Endothelial cell of umbilical vein (primary cell): ENCODE measurements around the gene CRIM1. TPM values are rescaled to one million over a fixed set of nuclear protein-coding genes. Genes with fewer than 3 reads are reported as not detected.

ENCODE experiments used
- BruUV-seq: library from RNA; stranded (reverse); fragments of 400-500 nt; replicated peaks from 2 replicates; lab custom pipeline; 2021; lab: Mats Ljungman, UMichigan
- CTCF ChIA-PET: fragments of 300-600, 350-600 bp; sonication (Branson Sonifier 250); formaldehyde crosslinking; loops from one replicate; lab custom pipeline; 2021; ENCODE audit warnings: antibody characterized with exemption, inconsistent platforms; lab: Charles Lee
- POLR2A ChIA-PET: fragments of 300-600, 350-600 bp; sonication (Branson Sonifier 250); formaldehyde crosslinking; loops from one replicate; lab custom pipeline; 2021; ENCODE audit warnings: antibody characterized with exemption, inconsistent platforms; lab: Charles Lee
- DNase-seq: peaks from one replicate; pipeline ENCODE4 v3.0.0-alpha.2; 2011; ENCODE audit warnings: low read depth, low spot score
- FAIRE-seq: peaks from 2 replicates; lab custom pipeline; 2011; peaks lifted over from hg19 to GRCh38; lab: Jason Lieb, UNC
- H2AFZ ChIP-seq: 2 replicates; pipeline ENCODE4 v1.6.0; 2012; ENCODE audit warnings: low read depth, low read length, control low read depth, inconsistent platforms
- H3K27ac ChIP-seq: 2 replicates; pipeline ENCODE4 v1.5.1; 2011; ENCODE audit warnings: low read depth, mild to moderate bottlenecking, control low read depth, low read length, moderate library complexity; ENCODE audit not compliant: insufficient read depth
- H3K27me3 ChIP-seq, 2 experiments: 2 replicates each; pipeline versions ENCODE4 v1.6.0 to v1.6.1; 2011; ENCODE audit warnings: low read length in 2 of 2, mixed read lengths in 1 of 2; ENCODE audit not compliant: control insufficient read depth in 2 of 2, insufficient read depth in 2 of 2
- H3K36me3 ChIP-seq, 2 experiments: 2 replicates in 1 of 2; 3 replicates in 1 of 2; pipeline ENCODE4 v1.5.1; 2011; ENCODE audit warnings: low read length in 2 of 2, mild to moderate bottlenecking in 1 of 2, moderate library complexity in 1 of 2; ENCODE audit not compliant: control insufficient read depth in 2 of 2, insufficient read depth in 2 of 2; ENCODE audit errors: extremely low read depth in 1 of 2
- H3K4me1 ChIP-seq: 3 replicates; pipeline ENCODE4 v1.5.1; 2011; ENCODE audit warnings: mild to moderate bottlenecking, low read length; ENCODE audit not compliant: control insufficient read depth, insufficient read depth; ENCODE audit errors: extremely low read depth
- H3K4me2 ChIP-seq: 2 replicates; pipeline ENCODE4 v1.6.1; 2011; ENCODE audit warnings: low read length, control low read depth, mixed read lengths; ENCODE audit not compliant: insufficient read depth
- H3K4me3 ChIP-seq, 3 experiments: fragments of 200-600 bp in 1 of 3; sonication (generic), shearing (Covaris generic) in 1 of 3; replicated peaks in 1 of 3; 2 replicates each; pipeline ENCODE4 v1.5.1; 2011 to 2016; ENCODE audit warnings: control low read depth in 3 of 3, low read length in 3 of 3, mild to moderate bottlenecking in 2 of 3, inconsistent platforms in 1 of 3, low read depth in 1 of 3, moderate library complexity in 1 of 3; ENCODE audit not compliant: insufficient read depth in 1 of 3
- H3K79me2 ChIP-seq: 2 replicates; pipeline ENCODE4 v1.6.0; 2012; ENCODE audit warnings: low read length, inconsistent platforms; ENCODE audit not compliant: control insufficient read depth, insufficient read depth
- H3K9ac ChIP-seq: replicated peaks from 2 replicates; pipeline ENCODE3; 2011; ENCODE audit warnings: low read length, control low read depth; ENCODE audit not compliant: insufficient read depth; ENCODE audit errors: extremely low read depth
- H3K9me1 ChIP-seq: replicated peaks from 3 replicates; pipeline ENCODE4 v1.6.0; 2011; ENCODE audit warnings: mild to moderate bottlenecking, low read length; ENCODE audit not compliant: control insufficient read depth, insufficient read depth; ENCODE audit errors: extremely low read depth
- H3K9me3 ChIP-seq: replicated peaks from 2 replicates; pipeline ENCODE4 v1.5.1; 2012; ENCODE audit warnings: low read length, inconsistent platforms; ENCODE audit not compliant: control insufficient read depth, insufficient read depth
- H4K20me1 ChIP-seq: replicated peaks from 2 replicates; pipeline ENCODE3; 2011; ENCODE audit warnings: mild to moderate bottlenecking, low read length; ENCODE audit not compliant: control insufficient read depth, insufficient read depth; ENCODE audit errors: extremely low read depth
- EZH2 ChIP-seq: IDR thresholded peaks from 2 replicates; pipeline ENCODE4 v1.6.1; 2012; ENCODE audit warnings: borderline replicate concordance, low read depth, mild to moderate bottlenecking, moderate library complexity, low read length, inconsistent platforms; ENCODE audit not compliant: severe bottlenecking
- FOS ChIP-seq: IDR thresholded peaks from 2 replicates; pipeline ENCODE4 v1.6.1; 2011; ENCODE audit warnings: mild to moderate bottlenecking, low read length, moderate library complexity, borderline replicate concordance; ENCODE audit not compliant: insufficient read depth
- GATA2 ChIP-seq: IDR thresholded peaks from 2 replicates; pipeline ENCODE4 v1.7.0; 2011; ENCODE audit warnings: low read depth, mild to moderate bottlenecking, moderate library complexity, mixed read lengths, low read length; ENCODE audit not compliant: insufficient read length, insufficient read depth
- JUN ChIP-seq: IDR thresholded peaks from 2 replicates; pipeline ENCODE4 v1.6.1; 2011; ENCODE audit warnings: borderline replicate concordance, low read depth; ENCODE audit not compliant: insufficient read length, insufficient read depth
- MYC ChIP-seq: IDR thresholded peaks from one replicate; pipeline ENCODE4 v1.6.1; 2011; ENCODE audit warnings: mild to moderate bottlenecking, low read depth, low read length
- POLR2A ChIP-seq: IDR thresholded peaks from 2 replicates; pipeline ENCODE4 v1.6.1; 2012; ENCODE audit warnings: low read depth, mild to moderate bottlenecking, control low read depth, low read length
- POLR2AphosphoS5 ChIP-seq: IDR thresholded peaks from 2 replicates; pipeline ENCODE4 v1.6.1; 2012; ENCODE audit warnings: low read depth, mild to moderate bottlenecking, control low read depth, low read length, moderate library complexity; ENCODE audit not compliant: insufficient read depth
- dilution Hi-C: fragments of 300-500 bp; cut with MboI; formaldehyde crosslinking; loops from one replicate; pipeline ENCODE4 v1.15.0; 2019; ENCODE audit warnings: low sequenced_read_pairs; ENCODE audit not compliant: extremely low pct_ligation_motif_present
- intact Hi-C: fragments of 100-400 bp; cut with micrococcal nuclease; formaldehyde crosslinking; loops from one replicate; pipeline ENCODE4 v1.10.0; 2022
- polyA plus RNA-seq, 4 experiments: library from polyadenylated mRNA; depleted of rRNA in 3 of 4; stranded (reverse) in 3 of 4; unstranded in 1 of 4; fragments of >200 nt; gene quantifications; 2 replicates each; pipeline versions ENCODE4 v1.2.1 to v1.2.3, GENCODE V29; 2011 to 2012; ENCODE audit warnings: missing spikeins in 1 of 4
- total RNA-seq: library from RNA; stranded (reverse); gene quantifications from 2 replicates; pipeline ENCODE4 v1.2.3, GENCODE V29; 2021
- TF ChIP-seq, protein P1 (sequence below): IDR thresholded peaks from 2 replicates; pipeline ENCODE4 v1.6.1; 2011; ENCODE audit not compliant: insufficient read depth, insufficient read length
- TF ChIP-seq, protein P2 (sequence below), 2 donors: IDR thresholded peaks; 1 replicate in 1 of 2; 2 replicates in 1 of 2; pipeline ENCODE4 v1.5.1; 2011; ENCODE audit warnings: low read length in 2 of 2, mild to moderate bottlenecking in 2 of 2, moderate library complexity in 2 of 2, control low read depth in 1 of 2, inconsistent platforms in 1 of 2, low read depth in 1 of 2; ENCODE audit not compliant: insufficient read depth in 1 of 2; ENCODE audit errors: extremely low read depth in 1 of 2

The CRIM1 gene
- total and polyA plus RNA-seq, 2 donors (not counting 3 experiments of a cell fraction or from before 2014, with no cell fraction given), result 422 to 649 TPM

DNA sequence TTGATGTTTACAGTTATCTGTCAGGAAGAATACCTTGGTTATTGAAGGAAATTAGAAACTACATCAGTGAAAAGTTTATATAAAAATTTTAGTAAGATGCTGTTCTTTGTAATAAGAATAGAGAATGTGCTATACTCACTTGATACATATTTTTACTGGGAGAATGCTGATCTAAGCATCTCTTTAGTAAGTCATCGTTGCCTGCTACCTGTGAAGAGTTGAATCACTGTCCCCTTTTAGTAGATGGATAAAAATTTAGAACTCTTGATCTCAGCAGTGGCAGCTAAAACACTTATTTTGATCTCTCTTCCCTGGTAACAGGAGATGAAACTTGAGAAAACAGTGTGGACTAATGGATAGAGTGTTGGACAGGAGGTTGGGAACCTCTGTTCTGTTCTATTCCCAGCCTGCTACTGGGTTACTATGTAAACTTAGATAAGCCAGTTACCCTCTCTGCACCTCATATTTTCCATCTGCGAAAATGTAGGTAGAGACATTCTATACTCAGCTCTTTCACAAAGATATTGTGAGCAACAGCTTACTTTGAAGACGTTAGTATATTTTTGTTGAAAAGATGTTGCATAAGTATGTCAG lies 142.1 kb downstream of the CRIM1 start:
- peaks cover 78% of the 10 kb centered on the region for H3K79me2 ChIP-seq
- no peak overlapping the region for H3K27ac ChIP-seq
- H3K36me3 ChIP-seq, result peaks cover 24 to 51% of the 10 kb centered on the region in 2 experiments
- DNase-seq, result no peak
- H3K4me1 ChIP-seq, result peaks cover under 1% of the 10 kb centered on the region
- ChIA-PET CTCF (no interaction called here), POLR2A (no interaction called here)
- TF ChIP-seq, protein P1, sequence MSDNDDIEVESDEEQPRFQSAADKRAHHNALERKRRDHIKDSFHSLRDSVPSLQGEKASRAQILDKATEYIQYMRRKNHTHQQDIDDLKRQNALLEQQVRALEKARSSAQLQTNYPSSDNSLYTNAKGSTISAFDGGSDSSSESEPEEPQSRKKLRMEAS, result no peak
- TF ChIP-seq GATA2 (no peak), MYC (no peak), JUN (no peak), EZH2 (no peak), POLR2A (no peak), POLR2AphosphoS5 (no peak), FOS (no peak)
- TF ChIP-seq, protein P2, sequence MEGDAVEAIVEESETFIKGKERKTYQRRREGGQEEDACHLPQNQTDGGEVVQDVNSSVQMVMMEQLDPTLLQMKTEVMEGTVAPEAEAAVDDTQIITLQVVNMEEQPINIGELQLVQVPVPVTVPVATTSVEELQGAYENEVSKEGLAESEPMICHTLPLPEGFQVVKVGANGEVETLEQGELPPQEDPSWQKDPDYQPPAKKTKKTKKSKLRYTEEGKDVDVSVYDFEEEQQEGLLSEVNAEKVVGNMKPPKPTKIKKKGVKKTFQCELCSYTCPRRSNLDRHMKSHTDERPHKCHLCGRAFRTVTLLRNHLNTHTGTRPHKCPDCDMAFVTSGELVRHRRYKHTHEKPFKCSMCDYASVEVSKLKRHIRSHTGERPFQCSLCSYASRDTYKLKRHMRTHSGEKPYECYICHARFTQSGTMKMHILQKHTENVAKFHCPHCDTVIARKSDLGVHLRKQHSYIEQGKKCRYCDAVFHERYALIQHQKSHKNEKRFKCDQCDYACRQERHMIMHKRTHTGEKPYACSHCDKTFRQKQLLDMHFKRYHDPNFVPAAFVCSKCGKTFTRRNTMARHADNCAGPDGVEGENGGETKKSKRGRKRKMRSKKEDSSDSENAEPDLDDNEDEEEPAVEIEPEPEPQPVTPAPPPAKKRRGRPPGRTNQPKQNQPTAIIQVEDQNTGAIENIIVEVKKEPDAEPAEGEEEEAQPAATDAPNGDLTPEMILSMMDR (IDR thresholded peaks at IDR 0.05; ENCODE audit: extremely low read depth in 1 of 2, insufficient read depth in 1 of 2, low read depth in 1 of 2, low read length in 2 of 2), result no peak
- H3K9me1 ChIP-seq, result no peaks in the 10 kb centered on the region
- FAIRE-seq, result no peak
- BruUV-seq, result no TSS peak
- no peaks in the 10 kb centered on the region for H3K9me3 ChIP-seq
- H4K20me1 ChIP-seq, result no peaks in the 10 kb centered on the region
- intact Hi-C loops, result no loop called here
- no peak overlapping the region for H3K4me2 ChIP-seq
- no peak overlapping the region for H2AFZ ChIP-seq
- no peaks in the 10 kb centered on the region for H3K27me3 ChIP-seq
- no peak overlapping the region for H3K9ac ChIP-seq
- H3K4me3 ChIP-seq, result no peak overlapping the region
- dilution Hi-C loops, result no loop called here
